ENCODE measurements around the gene BSDC1. TPM values are rescaled to one million over a fixed set of nuclear protein-coding genes. Genes with fewer than 3 reads are reported as not detected.
A peak's percentile ranks its signal among the peaks of the same experiment; 100 is the strongest.

BSDC1 gene
- total RNA-seq, 1 experiment from 2014 or later, result 33.2 TPM

DNA sequence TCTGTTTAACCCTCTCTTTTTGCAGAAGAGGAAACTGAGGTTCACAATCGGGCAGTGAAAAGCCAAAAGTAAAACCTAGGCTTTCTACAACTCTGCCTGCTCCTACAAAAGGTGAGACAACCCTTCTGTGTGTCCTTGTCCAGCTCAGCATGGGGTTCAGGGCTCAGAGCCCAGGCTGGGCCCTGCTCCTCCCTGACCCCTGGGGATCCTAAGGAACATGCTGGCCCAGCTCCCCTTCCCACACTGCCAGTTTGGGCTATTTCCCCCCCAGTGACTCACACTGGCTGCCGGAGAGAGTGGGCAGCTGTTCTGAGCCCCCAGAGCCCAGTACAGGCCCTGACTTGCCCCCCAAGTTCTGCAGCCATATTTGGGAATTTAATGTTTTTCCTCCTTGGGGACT, 40.8 kb downstream of the BSDC1 start:
- TF ChIP-seq, protein P1, sequence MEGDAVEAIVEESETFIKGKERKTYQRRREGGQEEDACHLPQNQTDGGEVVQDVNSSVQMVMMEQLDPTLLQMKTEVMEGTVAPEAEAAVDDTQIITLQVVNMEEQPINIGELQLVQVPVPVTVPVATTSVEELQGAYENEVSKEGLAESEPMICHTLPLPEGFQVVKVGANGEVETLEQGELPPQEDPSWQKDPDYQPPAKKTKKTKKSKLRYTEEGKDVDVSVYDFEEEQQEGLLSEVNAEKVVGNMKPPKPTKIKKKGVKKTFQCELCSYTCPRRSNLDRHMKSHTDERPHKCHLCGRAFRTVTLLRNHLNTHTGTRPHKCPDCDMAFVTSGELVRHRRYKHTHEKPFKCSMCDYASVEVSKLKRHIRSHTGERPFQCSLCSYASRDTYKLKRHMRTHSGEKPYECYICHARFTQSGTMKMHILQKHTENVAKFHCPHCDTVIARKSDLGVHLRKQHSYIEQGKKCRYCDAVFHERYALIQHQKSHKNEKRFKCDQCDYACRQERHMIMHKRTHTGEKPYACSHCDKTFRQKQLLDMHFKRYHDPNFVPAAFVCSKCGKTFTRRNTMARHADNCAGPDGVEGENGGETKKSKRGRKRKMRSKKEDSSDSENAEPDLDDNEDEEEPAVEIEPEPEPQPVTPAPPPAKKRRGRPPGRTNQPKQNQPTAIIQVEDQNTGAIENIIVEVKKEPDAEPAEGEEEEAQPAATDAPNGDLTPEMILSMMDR (IDR thresholded peaks at IDR 0.05; ENCODE audit: insufficient read depth in 1 of 2, low read depth in 1 of 2, low read length in 1 of 2, severe bottlenecking in 1 of 2, unreplicated experiment in 1 of 2), result no peak
- DNase-seq, result no peak
- Mint-ChIP-seq H3K27ac (ENCODE audit: unreplicated experiment) (peak overlapping the region; percentile 60), H3K4me3 (ENCODE audit: unreplicated experiment) (peak overlapping the region; percentile 66), H3K9me3 (ENCODE audit: unreplicated experiment) (no peaks in the 10 kb centered on the region), H3K4me1 (ENCODE audit: low read depth, unreplicated experiment) (peaks cover 13% of the 10 kb centered on the region), H3K36me3 (ENCODE audit: insufficient read depth, unreplicated experiment) (peaks cover 8% of the 10 kb centered on the region), H3K27me3 (ENCODE audit: insufficient read depth, unreplicated experiment) (no peaks in the 10 kb centered on the region)
- H3K36me3 ChIP-seq (ENCODE audit: control insufficient read depth, insufficient read depth, low read length), result no peaks in the 10 kb centered on the region; the same call in 1 of the 2 replicates
- H3K27me3 ChIP-seq (replicated peaks; ENCODE audit: control insufficient read depth, insufficient read depth, low read length), result no peaks in the 10 kb centered on the region
- H3K4me3 ChIP-seq (ENCODE audit: low read depth, low read length), result no peak overlapping the region
- ChIA-PET POLR2A (no interaction called here), CTCF (no interaction called here)
- no TSS peak for BruUV-seq (replicated peaks)
- intact Hi-C loops (cut with micrococcal nuclease; ENCODE audit: unreplicated experiment), result loop anchor here (5.0 kb wide), 1 partner anchor 136 kb away; no protein-coding TSS in a partner anchor
- H3K4me1 ChIP-seq, result peaks cover 14% of the 10 kb centered on the region
- no peaks in the 10 kb centered on the region for H3K9me3 ChIP-seq

DNA sequence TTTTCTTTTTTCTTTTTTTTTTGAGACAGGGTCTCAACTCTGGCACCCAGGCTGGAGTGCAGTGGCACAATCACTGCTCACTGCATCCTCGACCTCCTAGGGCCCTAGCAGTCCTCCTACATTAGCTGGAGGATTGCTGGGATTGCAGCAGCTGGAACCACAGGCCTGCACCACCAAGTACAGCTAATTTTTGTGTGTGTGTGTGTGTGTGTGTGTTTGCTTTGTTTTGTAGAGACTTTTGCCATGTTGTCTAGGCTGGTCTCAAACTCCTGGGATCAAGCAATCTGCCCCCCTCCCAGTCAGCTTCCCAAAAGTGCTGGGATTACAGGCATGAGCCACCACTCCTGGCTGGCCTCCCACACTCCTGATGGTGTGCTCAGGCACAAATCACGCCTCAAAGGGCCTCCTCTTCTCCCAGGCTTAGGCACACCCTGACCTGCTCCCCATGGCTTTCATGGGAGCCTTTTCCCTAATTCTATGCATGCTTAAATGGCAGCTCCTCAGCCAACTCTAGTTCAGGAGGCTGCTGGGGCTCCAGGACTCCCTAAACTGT, 41.3 kb downstream of the BSDC1 start:
- Histone ChIP-seq H3K9me3 (no peaks in the 10 kb centered on the region), H3K27me3 (replicated peaks; ENCODE audit: control insufficient read depth, insufficient read depth, low read length) (no peaks in the 10 kb centered on the region), H3K4me1 (peaks cover 9% of the 10 kb centered on the region), H3K36me3 (ENCODE audit: control insufficient read depth, insufficient read depth, low read length) (no peaks in the 10 kb centered on the region; the same call in 1 of the 2 replicates), H3K4me3 (ENCODE audit: low read depth, low read length) (no peak overlapping the region; the same call in 1 of the 2 replicates)
- ChIA-PET POLR2A (interaction anchor here (2.6 kb wide), 1 partner anchor 17 kb away, joined by 17 read pairs; the partner anchor contains the start of gene MARCKSL1), CTCF (no interaction called here)
- TF ChIP-seq, protein P1 (IDR thresholded peaks at IDR 0.05; ENCODE audit: insufficient read depth in 1 of 2, low read depth in 1 of 2, low read length in 1 of 2, severe bottlenecking in 1 of 2, unreplicated experiment in 1 of 2), result no peak
- peak overlapping the region; percentile 75 for H3K4me3 Mint-ChIP-seq (ENCODE audit: unreplicated experiment)
- H3K9me3 Mint-ChIP-seq (ENCODE audit: unreplicated experiment), result no peaks in the 10 kb centered on the region
- BruUV-seq (replicated peaks), result no TSS peak
- no peaks in the 10 kb centered on the region for H3K27me3 Mint-ChIP-seq (ENCODE audit: insufficient read depth, unreplicated experiment)
- peaks cover 8% of the 10 kb centered on the region for H3K36me3 Mint-ChIP-seq (ENCODE audit: insufficient read depth, unreplicated experiment)
- peaks cover 13% of the 10 kb centered on the region for H3K4me1 Mint-ChIP-seq (ENCODE audit: low read depth, unreplicated experiment)
- intact Hi-C loops (cut with micrococcal nuclease; ENCODE audit: unreplicated experiment), result loop anchor here (5.0 kb wide), 1 partner anchor 136 kb away; no protein-coding TSS in a partner anchor
- DNase-seq, result no peak
- peak overlapping the region; percentile 60 for H3K27ac Mint-ChIP-seq (ENCODE audit: unreplicated experiment)

DNA sequence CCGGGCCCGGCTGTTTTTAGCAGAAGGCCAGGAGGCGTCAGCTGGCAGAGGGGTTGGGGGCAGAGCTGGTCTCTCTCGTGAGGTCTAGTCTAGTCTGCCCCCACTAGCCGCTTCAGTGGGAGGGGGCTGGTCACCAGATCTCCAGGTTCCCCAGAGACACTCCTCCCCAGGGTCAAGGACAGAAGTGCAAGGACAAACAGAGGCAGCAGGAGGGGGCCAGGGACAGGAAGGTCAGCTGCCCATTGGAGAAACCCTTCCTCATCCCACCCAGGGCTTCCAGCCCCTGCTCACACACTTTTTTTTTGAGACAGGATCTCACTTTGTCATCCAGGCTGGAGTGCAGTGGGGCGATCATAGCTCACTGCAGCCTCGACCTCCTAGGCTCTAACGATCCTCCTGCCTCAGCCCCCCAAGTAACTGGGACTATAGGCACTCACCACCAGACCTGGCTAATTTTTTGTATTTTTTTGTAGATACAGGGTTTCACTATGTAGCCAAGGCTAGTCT, 41.9 kb downstream of the BSDC1 start:
- TSS peak; percentile 39 for BruUV-seq (replicated peaks)
- H3K4me3 Mint-ChIP-seq (ENCODE audit: unreplicated experiment), result peak overlapping the region; percentile 75
- Histone ChIP-seq H3K4me3 (ENCODE audit: low read depth, low read length) (peak overlapping the region; percentile 59), H3K36me3 (ENCODE audit: control insufficient read depth, insufficient read depth, low read length) (no peaks in the 10 kb centered on the region; the same call in 1 of the 2 replicates), H3K9me3 (no peaks in the 10 kb centered on the region), H3K27me3 (replicated peaks; ENCODE audit: control insufficient read depth, insufficient read depth, low read length) (no peaks in the 10 kb centered on the region), H3K4me1 (peaks cover 4% of the 10 kb centered on the region; the same call in 1 of the 2 replicates)
- no peaks in the 10 kb centered on the region for H3K9me3 Mint-ChIP-seq (ENCODE audit: unreplicated experiment)
- H3K4me1 Mint-ChIP-seq (ENCODE audit: low read depth, unreplicated experiment), result peaks cover 13% of the 10 kb centered on the region
- ChIA-PET CTCF (interaction anchor here (2.1 kb wide), 1 partner anchor 136 kb away, joined by 10 read pairs; no protein-coding TSS in a partner anchor), POLR2A (interaction anchor here (1.0 to 2.6 kb wide), 2 partner anchors 16 to 42 kb away, joined by 5 to 17 read pairs; partner anchors contain the start of genes BSDC1 and MARCKSL1)
- no peak for DNase-seq
- H3K27me3 Mint-ChIP-seq (ENCODE audit: insufficient read depth, unreplicated experiment), result no peaks in the 10 kb centered on the region
- H3K36me3 Mint-ChIP-seq (ENCODE audit: insufficient read depth, unreplicated experiment), result peaks cover 8% of the 10 kb centered on the region
- TF ChIP-seq, protein P1 (IDR thresholded peaks at IDR 0.05; ENCODE audit: insufficient read depth in 1 of 2, low read depth in 1 of 2, low read length in 1 of 2, severe bottlenecking in 1 of 2, unreplicated experiment in 1 of 2), result no peak
- H3K27ac Mint-ChIP-seq (ENCODE audit: unreplicated experiment), result no peak overlapping the region
- intact Hi-C loops (cut with micrococcal nuclease; ENCODE audit: unreplicated experiment), result loop anchor here (5.0 kb wide), 1 partner anchor 135 kb away; no protein-coding TSS in a partner anchor
